ENCODE measurements around the gene NCKAP5.

NCKAP5 gene

DNA sequence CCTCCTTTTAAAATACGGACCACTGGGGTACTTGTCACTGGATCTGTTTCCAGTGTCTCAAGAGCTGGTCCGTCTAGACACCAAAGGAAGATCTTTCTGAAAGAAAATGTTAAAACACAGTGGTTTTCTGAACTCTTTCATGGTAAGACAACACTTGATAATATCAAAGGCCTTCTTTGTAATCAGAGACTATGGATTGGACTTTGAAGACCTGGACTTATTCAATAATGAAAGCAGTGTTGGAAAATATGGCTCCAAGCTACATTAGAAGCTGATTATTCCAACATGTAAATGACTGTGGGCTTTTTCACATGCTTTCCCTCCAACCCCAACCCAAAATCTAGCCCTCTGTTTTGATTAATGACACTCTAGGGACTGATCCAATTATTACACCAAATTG is 568.8 kb downstream of the NCKAP5 start:
- DNase-seq (ENCODE audit: low read depth, low spot score): no peak

DNA sequence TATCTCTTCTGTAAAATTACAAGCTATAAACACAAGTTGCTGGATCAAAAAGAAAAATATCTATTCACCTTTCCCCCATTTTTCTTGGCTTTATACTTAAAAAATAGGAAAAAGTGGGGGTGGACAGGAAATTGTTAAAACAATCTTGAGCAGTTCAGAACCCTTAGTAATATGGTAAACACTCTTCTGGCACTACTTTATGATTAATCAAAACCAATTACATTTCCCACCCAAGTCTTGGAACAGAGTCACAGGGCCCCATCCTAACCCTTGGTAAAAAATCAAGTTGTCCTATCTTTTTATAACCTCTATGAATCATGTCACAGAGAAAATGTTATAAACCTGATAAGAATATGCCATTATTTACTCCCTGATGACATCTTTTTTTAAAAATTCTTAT is 570.0 kb downstream of the NCKAP5 start:
- DNase-seq (ENCODE audit: low read depth, low spot score): no peak

DNA sequence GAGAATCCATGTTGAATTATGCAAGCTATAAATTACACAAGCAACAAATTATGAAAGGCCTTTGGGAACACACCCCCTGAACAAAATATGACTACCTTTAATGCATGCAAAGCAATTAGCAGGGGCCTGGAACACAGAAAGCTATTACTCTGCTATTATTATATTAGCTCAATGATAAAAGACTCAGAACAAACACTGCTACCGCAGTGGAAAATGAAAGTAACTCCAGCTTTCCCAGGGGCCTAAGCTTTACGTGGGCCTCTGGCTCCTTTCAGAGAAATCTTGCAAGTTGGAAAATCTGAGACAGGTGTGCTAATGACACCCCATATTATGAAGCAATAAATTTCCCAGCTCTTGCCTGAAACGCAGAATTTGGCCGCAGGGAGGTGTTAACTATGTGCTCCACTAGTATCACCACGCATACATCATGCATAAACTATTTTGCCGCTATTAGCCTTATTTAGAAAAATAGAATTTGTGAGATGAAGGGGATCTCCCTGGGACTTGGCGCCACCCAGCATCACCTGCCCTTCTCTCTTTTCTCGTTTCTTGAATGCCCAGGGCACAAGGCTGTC is 576.7 kb downstream of the NCKAP5 start:
- DNase-seq (ENCODE audit: low read depth, low spot score): no peak

DNA sequence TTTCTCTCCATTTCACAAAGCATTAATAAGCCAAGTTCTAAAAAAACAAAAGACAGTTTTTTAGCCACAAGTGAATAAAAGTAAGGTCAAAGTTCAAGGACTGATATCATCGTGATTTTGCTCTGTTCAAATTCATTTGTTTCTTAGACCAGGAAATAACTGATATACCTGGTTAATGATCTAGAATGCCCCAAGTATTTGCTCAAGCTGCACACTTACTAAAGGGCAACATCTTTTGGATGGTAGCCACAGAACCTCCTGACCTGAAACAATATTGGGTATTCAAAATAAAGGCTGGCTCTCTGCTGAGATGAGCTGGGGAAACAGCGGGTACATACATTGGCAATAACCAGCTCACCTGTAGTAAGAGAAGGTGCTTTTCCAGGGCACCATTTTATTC is 583.5 kb downstream of the NCKAP5 start:
- DNase-seq (ENCODE audit: low read depth, low spot score): no peak

DNA sequence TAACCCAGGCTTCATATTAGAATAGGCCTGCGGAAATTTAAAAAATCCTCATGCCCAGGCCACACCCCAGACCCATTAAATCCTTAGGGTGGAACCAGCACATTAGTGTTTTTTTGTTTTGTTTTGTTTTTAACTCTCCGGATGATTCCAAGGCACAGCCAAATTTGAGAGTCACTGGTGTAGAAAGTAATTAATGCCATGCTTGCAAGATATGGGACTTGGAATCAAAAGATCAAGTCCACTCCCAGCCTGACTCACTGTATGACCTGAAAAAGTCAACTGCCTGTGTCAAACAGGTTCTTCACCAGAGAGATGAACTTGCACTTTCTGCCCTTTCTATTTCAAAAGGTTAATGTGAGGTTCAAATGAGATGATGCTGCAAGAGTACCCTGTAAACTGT is 588.0 kb downstream of the NCKAP5 start:
- DNase-seq (ENCODE audit: low read depth, low spot score): no peak

DNA sequence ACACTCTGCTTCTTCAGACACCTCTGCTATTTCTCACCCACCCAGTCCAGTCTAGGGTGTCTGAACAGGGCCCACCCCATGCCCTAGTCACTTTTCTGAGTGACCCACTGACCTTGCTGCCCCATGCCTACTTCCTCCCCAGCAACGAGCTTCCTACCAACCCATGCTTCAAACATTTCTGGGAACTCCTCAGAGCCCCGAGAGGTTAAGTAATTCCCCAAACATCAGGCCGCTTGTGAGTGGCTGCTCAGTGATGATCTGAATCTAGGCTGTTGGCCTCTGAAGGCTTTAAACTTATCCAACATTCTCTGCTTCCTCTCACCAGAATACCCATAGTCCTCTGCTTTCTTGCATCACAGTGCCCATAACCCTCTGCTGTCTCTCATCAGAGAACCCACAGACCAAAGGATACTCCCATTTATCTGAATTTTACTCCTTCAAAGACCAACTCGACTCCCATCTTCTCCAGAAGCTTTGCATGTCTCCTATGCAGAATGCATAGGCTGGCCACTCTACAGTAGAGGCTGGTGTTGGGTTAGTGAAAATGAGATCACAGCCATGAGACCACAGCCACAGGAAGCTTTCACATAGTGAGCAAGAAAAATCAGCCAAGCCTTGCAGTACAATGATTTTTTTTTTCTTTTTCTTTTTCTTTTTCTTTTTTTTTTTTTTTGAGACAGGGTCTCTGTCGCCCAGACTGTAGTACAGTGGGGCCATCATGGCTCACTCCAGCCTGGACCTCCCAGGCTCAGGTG is 588.7 kb downstream of the NCKAP5 start:
- DNase-seq (ENCODE audit: low read depth, low spot score): no peak

DNA sequence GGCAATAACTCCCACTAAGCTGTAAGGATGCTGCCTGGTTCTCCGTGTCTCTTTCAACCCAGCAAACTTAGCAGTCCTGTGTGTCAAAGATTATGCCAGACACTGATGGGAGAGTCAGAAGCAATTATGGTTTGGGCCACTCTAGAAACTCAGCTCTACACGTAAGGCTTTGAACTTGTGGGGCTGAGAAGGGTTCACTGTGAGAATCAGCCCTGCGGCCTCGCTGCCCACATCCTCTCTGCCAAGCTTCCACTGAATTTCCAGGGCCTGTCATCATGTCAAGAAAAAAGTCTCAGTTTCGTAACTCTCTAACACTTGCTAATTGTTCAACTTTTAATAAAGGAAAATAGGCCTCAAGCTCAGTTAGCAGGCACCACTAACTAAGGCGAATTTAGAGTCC is 589.4 kb downstream of the NCKAP5 start:
- no peak for DNase-seq (ENCODE audit: low read depth, low spot score)

DNA sequence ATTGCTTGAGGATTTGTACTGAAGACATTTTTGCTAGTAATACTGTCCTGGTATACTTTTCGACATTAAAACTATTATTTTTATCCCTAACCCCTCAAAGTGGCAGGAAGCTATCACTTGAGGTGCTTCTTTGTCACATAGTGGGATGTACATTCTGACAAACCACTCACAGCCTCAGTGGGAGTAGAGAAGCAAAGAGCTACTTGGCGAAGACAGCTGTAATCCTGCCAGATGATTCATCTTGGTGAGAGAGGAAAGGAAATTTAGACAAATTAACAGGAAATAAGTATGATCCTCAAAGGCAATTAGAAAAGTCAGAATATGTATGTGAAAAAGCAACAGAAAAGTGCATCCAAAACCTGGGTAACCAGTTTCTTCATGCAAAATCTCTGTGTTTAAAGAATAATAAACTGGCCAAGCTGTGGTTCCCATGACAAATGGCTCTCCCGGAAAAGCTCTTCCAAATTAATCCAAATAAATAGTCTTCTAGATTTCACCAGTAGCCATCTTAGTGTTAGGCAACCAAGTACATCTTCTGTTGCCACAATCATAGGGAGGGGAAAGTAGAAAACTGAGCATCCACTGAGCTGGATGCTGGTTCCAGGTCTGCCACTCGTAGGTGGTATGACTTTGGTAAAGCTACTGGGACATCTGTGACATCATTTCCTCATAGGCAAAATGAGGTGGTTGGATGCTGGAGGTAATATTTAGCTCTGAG is 590.3 kb downstream of the NCKAP5 start:
- DNase-seq (ENCODE audit: low read depth, low spot score): no peak

DNA sequence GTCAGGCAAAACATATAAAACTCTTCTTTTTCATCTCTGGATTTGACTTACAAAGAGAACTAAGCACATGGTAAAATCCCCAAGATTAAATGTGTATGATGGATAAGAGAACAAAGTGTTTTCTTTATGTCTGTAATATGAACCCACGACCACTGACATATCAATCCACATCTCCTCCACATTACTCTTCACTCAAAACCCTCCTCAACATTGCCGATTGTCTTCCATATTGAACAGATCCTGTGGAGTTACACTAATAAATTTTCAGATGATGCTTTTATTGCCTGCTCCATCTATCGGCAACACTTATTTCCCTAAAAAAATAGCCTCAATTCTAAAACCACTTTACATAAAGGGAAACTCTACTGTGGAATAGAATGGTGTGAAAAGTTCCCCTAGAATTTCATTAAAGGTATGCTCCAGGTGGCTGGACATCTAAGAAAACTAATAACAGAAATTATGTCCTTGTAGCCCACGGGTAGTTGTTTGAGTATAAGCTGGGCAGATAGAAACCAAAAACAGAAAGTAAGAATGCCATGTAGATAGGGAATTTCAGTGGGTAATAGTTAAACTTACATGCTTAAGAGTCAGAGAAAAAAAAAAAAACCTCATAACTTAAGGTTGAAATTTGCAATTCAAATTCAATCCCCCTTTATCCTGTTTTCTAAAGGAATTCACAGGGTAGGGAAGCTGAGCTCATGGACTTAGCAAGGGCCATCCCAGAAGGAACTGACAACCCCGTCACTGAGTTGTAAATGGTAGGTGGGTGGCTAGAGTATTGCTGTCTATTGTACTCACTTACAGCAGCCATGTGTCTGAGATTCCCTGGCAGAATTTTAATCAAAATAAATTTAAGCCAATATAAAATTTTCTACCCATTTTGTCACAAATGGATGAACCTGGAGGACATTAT is 592.8 kb downstream of the NCKAP5 start:
- no peak for DNase-seq (ENCODE audit: low read depth, low spot score)

DNA sequence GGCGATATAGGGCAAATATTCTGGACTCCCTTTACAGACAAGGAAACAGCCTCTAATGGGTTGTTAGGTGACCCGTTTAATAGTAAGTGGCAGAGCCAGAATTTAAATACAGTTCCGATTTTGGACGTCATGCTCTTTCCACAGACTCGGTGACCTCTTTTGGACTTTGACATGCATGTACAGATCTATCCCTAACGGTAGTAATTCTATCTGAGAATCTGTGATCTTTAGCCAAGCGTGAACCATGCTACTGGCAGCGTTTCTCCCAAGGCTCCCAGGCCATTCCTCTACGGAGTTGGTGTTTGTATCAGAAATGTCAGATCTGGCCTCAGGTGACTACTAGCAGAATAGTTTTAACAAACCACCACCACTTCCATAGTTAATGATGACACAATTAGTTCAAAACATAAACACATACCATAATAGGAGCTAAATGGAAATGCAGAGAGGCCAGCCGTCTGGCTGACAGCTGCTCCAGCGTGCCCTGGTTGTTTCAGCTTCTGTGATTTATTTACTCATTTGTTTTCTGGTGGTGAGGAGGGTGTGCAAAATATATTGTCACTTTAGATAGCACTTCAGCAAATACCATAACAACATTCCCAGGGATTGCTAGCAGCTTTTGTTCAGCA is 593.7 kb downstream of the NCKAP5 start:
- no peak for DNase-seq (ENCODE audit: low read depth, low spot score)

DNA sequence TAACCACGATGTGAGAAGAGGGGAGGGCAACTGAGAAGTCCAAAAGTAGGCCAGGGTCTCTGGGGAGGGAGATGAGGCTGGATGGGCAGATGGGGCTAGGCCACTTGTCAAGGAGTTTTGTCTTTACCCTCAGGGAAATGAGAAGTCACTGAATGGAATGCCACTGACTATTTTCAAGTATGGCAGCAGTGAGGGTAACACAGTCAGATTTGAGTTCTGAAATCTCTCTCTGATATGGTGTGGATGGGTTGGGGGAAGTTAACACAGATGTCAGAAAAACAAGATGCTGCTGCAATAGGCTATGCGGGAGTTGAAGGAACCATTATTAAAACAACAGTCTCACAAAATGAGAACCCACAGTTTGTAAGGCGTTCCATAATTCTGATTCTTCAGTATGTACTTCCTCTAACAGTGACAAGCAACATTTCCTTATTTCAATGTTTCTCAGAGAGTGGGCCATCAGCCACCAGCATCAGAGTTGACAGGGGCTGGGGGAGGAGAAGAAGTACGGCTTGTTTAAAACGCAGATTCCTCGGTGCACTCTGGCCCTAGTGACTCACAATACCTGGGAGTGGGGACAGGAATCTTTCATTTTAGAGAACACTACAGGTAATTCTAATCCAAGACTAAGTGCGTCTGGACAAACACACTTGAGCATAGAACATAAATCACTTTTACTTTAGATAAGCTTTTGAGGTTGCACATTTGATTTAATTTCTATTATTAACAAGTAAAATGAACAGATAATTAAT is 596.8 kb downstream of the NCKAP5 start:
- no peak for DNase-seq (ENCODE audit: low read depth, low spot score)

DNA sequence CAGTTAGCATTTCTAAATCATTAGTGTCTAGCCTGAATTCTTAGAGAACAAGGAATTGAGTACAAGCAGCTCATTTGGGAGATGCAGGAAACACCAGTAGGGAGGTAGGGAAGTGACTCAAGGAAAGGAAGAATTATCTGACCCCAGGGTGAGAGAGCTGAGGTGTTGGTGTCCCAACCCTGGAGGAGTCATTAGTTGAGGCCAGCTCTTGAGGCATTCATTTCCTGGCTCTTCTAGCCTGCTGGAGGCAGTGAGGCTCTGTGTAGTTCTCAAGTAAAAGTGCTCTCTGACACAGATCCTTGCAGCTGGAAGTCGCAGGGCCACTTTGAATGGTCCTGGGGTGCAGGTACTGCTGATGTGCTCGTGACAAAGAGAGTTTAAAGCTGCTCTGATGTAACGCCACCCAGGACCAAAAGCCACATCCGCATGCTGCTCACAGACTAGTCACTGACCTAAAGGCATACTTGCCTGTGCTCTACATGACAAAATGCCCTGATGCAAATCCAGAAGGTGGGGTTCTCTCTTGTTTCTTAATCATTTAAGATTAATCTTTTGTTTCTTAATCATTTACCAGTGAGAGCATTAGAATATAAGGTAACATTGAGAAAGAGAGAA is 598.8 kb downstream of the NCKAP5 start:
- DNase-seq (ENCODE audit: low read depth, low spot score): no peak

DNA sequence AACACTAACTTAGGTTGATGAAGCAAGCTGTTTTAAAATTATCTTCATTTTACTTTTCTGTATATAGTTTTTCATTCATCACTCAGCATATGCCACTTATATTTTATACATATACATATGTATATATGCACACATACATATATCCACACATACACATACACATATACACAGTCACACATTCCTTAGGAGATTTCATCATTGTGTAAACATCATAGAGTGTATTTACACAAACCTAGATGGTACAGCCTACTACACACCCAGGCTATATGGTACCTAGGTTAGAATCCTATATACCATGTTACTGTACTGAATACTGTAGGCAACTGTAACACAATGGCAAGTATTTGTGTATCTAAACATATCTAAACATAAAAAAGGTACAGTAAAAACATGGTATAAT is 602.8 kb downstream of the NCKAP5 start:
- no peak for DNase-seq (ENCODE audit: low read depth, low spot score)

DNA sequence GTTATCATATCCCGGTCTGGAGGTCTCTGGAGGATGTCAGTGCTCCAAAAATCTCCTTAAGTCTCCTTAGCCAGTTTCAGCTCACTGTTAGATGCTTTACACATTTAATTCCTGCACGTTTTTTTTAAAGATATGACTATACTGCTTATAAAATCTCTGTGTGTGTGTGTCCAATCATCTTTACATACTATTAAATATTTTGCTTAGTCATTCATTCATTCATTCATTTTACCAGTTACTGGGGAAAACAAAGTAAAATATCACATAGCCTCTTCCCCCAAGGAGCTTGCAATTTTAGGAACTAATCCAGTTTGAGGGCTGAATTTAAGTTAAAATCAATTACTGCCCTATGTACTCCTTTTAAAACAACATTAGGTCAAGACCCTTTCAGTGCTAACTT is 605.1 kb downstream of the NCKAP5 start:
- no peak for DNase-seq (ENCODE audit: low read depth, low spot score)

DNA sequence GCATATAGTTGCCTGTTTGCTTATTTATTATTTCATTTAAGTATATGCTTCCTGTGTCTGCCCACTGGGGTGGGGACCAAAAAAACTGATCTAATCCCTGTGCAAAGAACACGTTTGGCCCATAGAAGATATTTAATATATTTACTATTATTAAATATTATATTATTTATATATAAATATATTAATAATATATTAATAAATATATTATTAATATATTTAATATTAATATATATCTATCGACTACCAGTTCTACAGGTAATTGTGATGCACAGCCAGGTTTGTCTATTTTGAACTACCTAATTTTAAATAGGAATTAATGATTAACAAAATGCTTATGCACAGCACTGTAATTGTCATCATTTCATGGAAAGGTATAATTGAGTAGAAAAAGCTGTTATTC is 609.4 kb downstream of the NCKAP5 start:
- DNase-seq (ENCODE audit: low read depth, low spot score): no peak

DNA sequence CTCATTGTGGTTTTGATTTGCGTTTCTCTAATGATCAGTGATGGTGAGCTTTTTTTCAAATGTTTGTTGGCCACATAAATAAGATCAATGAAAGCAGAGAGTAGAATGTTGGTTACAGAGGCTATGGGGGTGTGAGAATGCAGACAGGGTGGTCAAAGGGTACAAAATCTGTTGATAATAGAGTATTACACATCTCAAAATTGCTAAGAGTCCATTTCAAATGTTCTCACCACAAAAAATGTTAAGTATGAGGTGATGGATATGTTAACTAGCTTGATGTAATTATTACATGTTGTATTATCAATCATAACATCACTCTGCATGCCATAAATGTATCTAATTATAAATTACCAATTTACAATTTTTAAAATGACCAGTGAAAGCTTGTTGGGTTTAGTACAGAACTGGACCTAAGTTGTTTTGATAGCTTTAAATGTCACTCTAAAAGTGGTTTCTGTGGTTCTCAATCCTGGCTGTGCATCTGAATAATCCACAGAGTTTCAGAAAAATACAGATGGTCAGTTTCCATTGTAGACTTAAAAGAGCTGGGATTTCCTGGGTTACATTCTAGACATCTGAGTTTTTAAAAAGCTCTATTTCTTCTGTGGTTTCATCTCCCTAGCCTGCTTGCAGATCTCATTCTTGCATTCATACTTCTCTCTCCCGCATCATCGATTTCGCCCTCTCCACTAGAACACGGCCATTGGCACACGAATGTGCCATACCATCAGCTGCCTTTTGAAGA is 612.2 kb downstream of the NCKAP5 start:
- no peak for DNase-seq (ENCODE audit: low read depth, low spot score)

DNA sequence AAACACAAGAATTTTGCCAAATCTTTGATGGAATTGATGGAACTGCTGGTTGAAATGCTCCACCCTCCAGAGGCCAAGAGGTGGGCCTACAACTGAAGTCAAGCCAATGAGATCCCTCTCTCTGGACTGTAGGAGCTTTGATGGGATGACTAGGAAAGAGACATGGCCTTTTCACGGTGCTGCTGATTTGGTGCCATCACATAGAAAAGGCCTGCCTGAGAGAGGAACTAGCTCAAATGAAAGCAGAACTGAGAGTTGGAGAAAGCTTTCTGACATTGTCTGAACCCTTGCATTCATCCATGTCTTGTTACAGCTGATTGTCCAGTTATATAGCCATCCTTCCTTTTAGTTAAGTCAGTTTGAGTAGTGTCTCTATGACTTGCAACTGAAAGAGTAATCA is 614.5 kb downstream of the NCKAP5 start:
- no peak for DNase-seq (ENCODE audit: low read depth, low spot score)

DNA sequence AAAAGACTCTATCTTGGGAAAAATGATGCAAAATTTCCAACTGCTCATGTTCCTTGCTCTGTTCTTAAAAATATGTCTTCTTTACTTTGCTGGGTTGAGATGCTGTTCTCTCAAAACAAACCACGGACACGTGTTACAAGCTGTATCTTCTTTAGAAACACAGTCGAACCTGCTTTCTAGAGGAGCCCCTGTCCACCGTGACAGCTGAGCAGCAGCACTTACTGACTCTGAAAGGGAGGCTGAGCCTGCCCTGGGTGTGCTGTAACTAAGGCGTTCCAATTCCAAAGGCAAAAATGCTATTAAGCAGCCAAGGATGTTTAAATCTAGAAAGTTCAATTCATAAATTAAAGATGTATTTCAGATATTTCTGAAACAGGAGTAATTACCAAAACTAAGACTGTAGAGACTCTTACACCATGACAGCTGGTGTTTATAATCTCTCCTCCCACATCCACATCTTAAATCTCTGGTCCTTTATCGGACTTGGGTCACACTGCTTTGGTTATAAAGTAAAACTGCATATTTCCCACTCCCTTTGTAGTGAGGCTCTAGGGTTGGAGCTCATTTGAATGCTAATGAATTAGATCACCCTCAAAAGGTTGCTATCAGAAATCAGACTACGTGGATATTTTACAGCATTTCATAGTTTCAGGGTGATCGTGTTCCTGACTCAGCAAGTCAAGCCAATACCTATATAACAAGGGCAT is 617.1 kb downstream of the NCKAP5 start:
- DNase-seq (ENCODE audit: low read depth, low spot score): no peak

DNA sequence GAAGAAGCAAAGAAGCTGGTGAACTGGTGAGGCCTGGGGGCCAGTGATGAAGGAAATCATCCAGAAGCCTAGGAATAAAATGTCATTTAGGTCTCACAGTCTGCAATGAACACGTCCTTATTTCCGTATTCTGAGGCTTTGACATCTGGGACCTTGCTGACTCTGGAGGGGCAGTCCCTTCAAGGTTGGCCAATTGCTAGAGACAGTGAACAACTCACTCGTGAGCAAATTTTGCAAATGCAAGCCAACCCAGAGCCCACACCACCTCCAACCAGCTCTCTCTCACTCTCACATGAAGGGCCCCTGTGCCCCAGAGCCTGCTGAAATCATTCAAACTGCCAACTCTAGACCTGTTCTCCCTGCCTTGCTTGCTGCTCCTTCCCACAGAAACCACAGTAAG is 619.2 kb downstream of the NCKAP5 start:
- DNase-seq (ENCODE audit: low read depth, low spot score): no peak

Data from ELF-1 (cell line).